ENCODE measurements around the gene INKA2. TPM values are rescaled to one million over a fixed set of nuclear protein-coding genes. Genes with fewer than 3 reads are reported as not detected.

INKA2 gene
- polyA plus RNA-seq, 3 donors: 1.8 to 6.6 (median 2.0) TPM

GRCh38 chr1:111776391-111776790 is 37.2 kb upstream of the INKA2 start:
- Histone ChIP-seq H3K9ac (ENCODE audit: insufficient read depth, low read length, poor library complexity, severe bottlenecking) (no peak overlapping the region), H3K4me1 (ENCODE audit: control insufficient read depth in 1 of 2, insufficient read depth in 2 of 2, low read length in 2 of 2) (no peaks in the 10 kb centered on the region), H3K79me2 (ENCODE audit: insufficient read depth, low read length) (no peaks in the 10 kb centered on the region), H4K20me1 (ENCODE audit: insufficient read depth, low read length) (no peaks in the 10 kb centered on the region), H3K27ac (ENCODE audit: low read depth in 1 of 2, low read length in 2 of 2) (no peak overlapping the region), H3K4me2 (replicated peaks; ENCODE audit: extremely low read depth, low read length, poor library complexity, severe bottlenecking) (no peak overlapping the region), H3K36me3 (replicated peaks in 1 of 2; ENCODE audit: control insufficient read depth in 1 of 2, insufficient read depth in 2 of 2, low read length in 2 of 2) (no peaks in the 10 kb centered on the region), H2AFZ (ENCODE audit: insufficient read depth, low read depth, low read length, poor library complexity, severe bottlenecking) (no peak overlapping the region), H3K27me3 (ENCODE audit: control insufficient read depth in 2 of 2, insufficient read depth in 2 of 2, low read length in 2 of 2) (peaks cover 0 to 2% of the 10 kb centered on the region in 2 donors), H3K4me3 (replicated peaks in 1 of 3; ENCODE audit: low read depth in 2 of 3, low read length in 3 of 3) (no peak overlapping the region), H3K9me3 (replicated peaks in 1 of 2; ENCODE audit: control insufficient read depth in 1 of 2, insufficient read depth in 1 of 2, low read length in 2 of 2) (no peaks in the 10 kb centered on the region)
- Mint-ChIP-seq H3K27me3 (ENCODE audit: low read depth in 3 of 3) (peaks cover 5 to 9% (median 8%) of the 10 kb centered on the region in 3 donors), H3K4me1 (no peaks in the 10 kb centered on the region), H3K36me3 (no peaks in the 10 kb centered on the region), H3K4me3 (no peak overlapping the region), H3K9me3 (peaks cover 0 to 1% (median 0%) of the 10 kb centered on the region in 7 donors), H3K27ac (no peak overlapping the region)
- TF ChIP-seq, protein P1, sequence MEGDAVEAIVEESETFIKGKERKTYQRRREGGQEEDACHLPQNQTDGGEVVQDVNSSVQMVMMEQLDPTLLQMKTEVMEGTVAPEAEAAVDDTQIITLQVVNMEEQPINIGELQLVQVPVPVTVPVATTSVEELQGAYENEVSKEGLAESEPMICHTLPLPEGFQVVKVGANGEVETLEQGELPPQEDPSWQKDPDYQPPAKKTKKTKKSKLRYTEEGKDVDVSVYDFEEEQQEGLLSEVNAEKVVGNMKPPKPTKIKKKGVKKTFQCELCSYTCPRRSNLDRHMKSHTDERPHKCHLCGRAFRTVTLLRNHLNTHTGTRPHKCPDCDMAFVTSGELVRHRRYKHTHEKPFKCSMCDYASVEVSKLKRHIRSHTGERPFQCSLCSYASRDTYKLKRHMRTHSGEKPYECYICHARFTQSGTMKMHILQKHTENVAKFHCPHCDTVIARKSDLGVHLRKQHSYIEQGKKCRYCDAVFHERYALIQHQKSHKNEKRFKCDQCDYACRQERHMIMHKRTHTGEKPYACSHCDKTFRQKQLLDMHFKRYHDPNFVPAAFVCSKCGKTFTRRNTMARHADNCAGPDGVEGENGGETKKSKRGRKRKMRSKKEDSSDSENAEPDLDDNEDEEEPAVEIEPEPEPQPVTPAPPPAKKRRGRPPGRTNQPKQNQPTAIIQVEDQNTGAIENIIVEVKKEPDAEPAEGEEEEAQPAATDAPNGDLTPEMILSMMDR (IDR thresholded peaks at IDR 0.05): no peak
- DNase-seq: no peak
- intact Hi-C loops (cut with micrococcal nuclease): no loop called here
- 100% methylated on average over 1 of the region's 2 CpGs for WGBS (ENCODE audit: insufficient coverage)

DNA sequence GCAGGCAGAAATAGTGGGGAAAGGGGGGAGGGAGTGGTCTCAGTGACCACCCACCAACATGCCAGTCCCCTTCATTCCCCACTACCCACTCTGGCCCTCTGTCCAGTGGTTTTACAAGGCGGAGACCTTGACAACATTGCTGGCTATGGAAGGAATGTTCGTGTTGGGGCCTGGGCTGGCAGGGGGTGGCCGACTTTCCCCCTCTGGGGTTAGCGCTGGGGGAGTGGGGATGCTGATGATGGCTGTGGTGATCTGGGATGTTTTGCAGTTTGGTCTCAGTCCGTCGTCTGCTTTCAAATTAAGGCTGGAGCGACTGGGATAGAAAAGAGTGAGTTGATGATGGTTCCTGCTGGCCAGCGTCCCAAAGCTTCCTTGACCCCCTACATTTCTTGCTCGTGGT is 36.8 kb upstream of the INKA2 start:
- Mint-ChIP-seq H3K4me1 (no peaks in the 10 kb centered on the region), H3K27me3 (ENCODE audit: low read depth in 3 of 3) (peaks cover 4 to 9% (median 8%) of the 10 kb centered on the region in 3 donors), H3K27ac (no peak overlapping the region), H3K4me3 (no peak overlapping the region), H3K9me3 (peaks cover 0 to 1% (median 0%) of the 10 kb centered on the region in 7 donors), H3K36me3 (no peaks in the 10 kb centered on the region)
- Histone ChIP-seq H3K27ac (ENCODE audit: low read depth in 1 of 2, low read length in 2 of 2) (no peak overlapping the region), H3K4me2 (replicated peaks; ENCODE audit: extremely low read depth, low read length, poor library complexity, severe bottlenecking) (no peak overlapping the region), H4K20me1 (ENCODE audit: insufficient read depth, low read length) (no peaks in the 10 kb centered on the region), H2AFZ (ENCODE audit: insufficient read depth, low read depth, low read length, poor library complexity, severe bottlenecking) (no peak overlapping the region), H3K36me3 (replicated peaks in 1 of 2; ENCODE audit: control insufficient read depth in 1 of 2, insufficient read depth in 2 of 2, low read length in 2 of 2) (no peaks in the 10 kb centered on the region), H3K9me3 (replicated peaks in 1 of 2; ENCODE audit: control insufficient read depth in 1 of 2, insufficient read depth in 1 of 2, low read length in 2 of 2) (no peaks in the 10 kb centered on the region), H3K9ac (ENCODE audit: insufficient read depth, low read length, poor library complexity, severe bottlenecking) (no peak overlapping the region), H3K4me1 (ENCODE audit: control insufficient read depth in 1 of 2, insufficient read depth in 2 of 2, low read length in 2 of 2) (no peaks in the 10 kb centered on the region), H3K4me3 (replicated peaks in 1 of 3; ENCODE audit: low read depth in 2 of 3, low read length in 3 of 3) (no peak overlapping the region), H3K27me3 (ENCODE audit: control insufficient read depth in 2 of 2, insufficient read depth in 2 of 2, low read length in 2 of 2) (peaks cover 0 to 1% of the 10 kb centered on the region in 2 donors), H3K79me2 (ENCODE audit: insufficient read depth, low read length) (no peaks in the 10 kb centered on the region)
- no peak for DNase-seq
- TF ChIP-seq, protein P1 (IDR thresholded peaks at IDR 0.05): no peak
- intact Hi-C loops (cut with micrococcal nuclease): no loop called here
- WGBS (ENCODE audit: insufficient coverage): 95% methylated on average over 6 of the region's 9 CpGs

Measured in CD14-positive monocyte (primary cell).